HEK293T (cell line): ENCODE results near the gene ACADS.

Source experiments
- CTCF ChIA-PET: fragments of 350-600 bp; formaldehyde crosslinking; extraction: SDS; loops from one replicate; lab custom pipeline; 2021; ENCODE audit warnings: antibody characterized with exemption, inconsistent platforms; lab: Yijun Ruan, JAX
- POLR2A ChIA-PET: fragments of 350-600 bp; formaldehyde crosslinking; extraction: SDS; loops from one replicate; lab custom pipeline; 2020; ENCODE audit warnings: antibody characterized with exemption, inconsistent platforms; lab: Yijun Ruan, JAX
- DNase-seq: peaks from one replicate; pipeline ENCODE4 v3.0.0; 2012; ENCODE audit warnings: mixed read lengths; ENCODE audit errors: extremely low spot score
- ARNT ChIP-seq: fragments of 450-650 bp; IDR thresholded peaks from 2 replicates; pipeline ENCODE4 v1.6.1; 2017; ENCODE audit warnings: mild to moderate bottlenecking
- BHLHE40 ChIP-seq: fragments of 450-650 bp; IDR thresholded peaks from 2 replicates; pipeline ENCODE4 v1.6.1; 2016; ENCODE audit warnings: mild to moderate bottlenecking, moderate library complexity, borderline replicate concordance
- CTBP1 ChIP-seq: fragments of 450-650 bp; IDR thresholded peaks from 2 replicates; pipeline ENCODE4 v1.6.1; 2016; ENCODE audit warnings: borderline replicate concordance
- ELF4 ChIP-seq: fragments of 450-650 bp; IDR thresholded peaks from 2 replicates; pipeline ENCODE4 v1.6.1; 2017; ENCODE audit warnings: antibody characterized with exemption
- FOXA1 ChIP-seq: fragments of 450-650 bp; IDR thresholded peaks from 2 replicates; pipeline ENCODE4 v1.6.1; 2016; ENCODE audit warnings: mild to moderate bottlenecking
- FOXK2 ChIP-seq: fragments of 450-650 bp; IDR thresholded peaks from 2 replicates; pipeline ENCODE4 v1.6.1; 2016; ENCODE audit warnings: mild to moderate bottlenecking
- FOXM1 ChIP-seq: fragments of 450-650 bp; IDR thresholded peaks from 2 replicates; pipeline ENCODE4 v1.6.1; 2017; ENCODE audit warnings: mild to moderate bottlenecking, borderline replicate concordance
- HDGF ChIP-seq: fragments of 450-650 bp; IDR thresholded peaks from 2 replicates; pipeline ENCODE4 v1.6.1; 2017; ENCODE audit warnings: antibody characterized with exemption, borderline replicate concordance
- L3MBTL2 ChIP-seq: fragments of 450-650 bp; conservative IDR thresholded peaks from 2 replicates; pipeline ENCODE4 v1.6.1; 2016; ENCODE audit warnings: mild to moderate bottlenecking
- LEF1 ChIP-seq: fragments of 450-650 bp; IDR thresholded peaks from 2 replicates; pipeline ENCODE4 v1.6.1; 2017; ENCODE audit warnings: mild to moderate bottlenecking, borderline replicate concordance
- NFRKB ChIP-seq: fragments of 450-650 bp; IDR thresholded peaks from 2 replicates; pipeline ENCODE4 v1.6.1; 2016; ENCODE audit warnings: mild to moderate bottlenecking, moderate library complexity
- SP1 ChIP-seq: fragments of 450-650 bp; IDR thresholded peaks from 2 replicates; pipeline ENCODE4 v1.6.1; 2017
- SUZ12 ChIP-seq: fragments of 450-650 bp; IDR thresholded peaks from 2 replicates; pipeline ENCODE4 v1.6.1; 2016; ENCODE audit warnings: mild to moderate bottlenecking
- TARDBP ChIP-seq: fragments of 450-650 bp; IDR thresholded peaks from 2 replicates; pipeline ENCODE4 v1.6.1; 2016
- ZNF384 ChIP-seq: fragments of 450-650 bp; IDR thresholded peaks from 2 replicates; pipeline ENCODE4 v1.6.1; 2016
- TF ChIP-seq, protein P1 (sequence below): fragments of 450-650 bp; IDR thresholded peaks from 2 replicates; pipeline ENCODE4 v1.6.1; 2016

Gene ACADS, protein sequence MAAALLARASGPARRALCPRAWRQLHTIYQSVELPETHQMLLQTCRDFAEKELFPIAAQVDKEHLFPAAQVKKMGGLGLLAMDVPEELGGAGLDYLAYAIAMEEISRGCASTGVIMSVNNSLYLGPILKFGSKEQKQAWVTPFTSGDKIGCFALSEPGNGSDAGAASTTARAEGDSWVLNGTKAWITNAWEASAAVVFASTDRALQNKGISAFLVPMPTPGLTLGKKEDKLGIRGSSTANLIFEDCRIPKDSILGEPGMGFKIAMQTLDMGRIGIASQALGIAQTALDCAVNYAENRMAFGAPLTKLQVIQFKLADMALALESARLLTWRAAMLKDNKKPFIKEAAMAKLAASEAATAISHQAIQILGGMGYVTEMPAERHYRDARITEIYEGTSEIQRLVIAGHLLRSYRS

GRCh38 chr12:120725659-120726509 lies at the start of gene ACADS:
TSS of gene ACADS (plus strand) at chr12:120725826. CDS start at chr12:120725886, 60 bp downstream.
- DNase-seq = peak; percentile 99
- TF ChIP-seq FOXM1 (no peak), SUZ12 (no peak), ZNF384 (no peak), NFRKB (no peak), FOXK2 (no peak), CTBP1 (no peak), ELF4 (no peak), TARDBP (no peak), HDGF (no peak), LEF1 (no peak), L3MBTL2 (no peak), SP1 (no peak)
- TF ChIP-seq, protein P1, sequence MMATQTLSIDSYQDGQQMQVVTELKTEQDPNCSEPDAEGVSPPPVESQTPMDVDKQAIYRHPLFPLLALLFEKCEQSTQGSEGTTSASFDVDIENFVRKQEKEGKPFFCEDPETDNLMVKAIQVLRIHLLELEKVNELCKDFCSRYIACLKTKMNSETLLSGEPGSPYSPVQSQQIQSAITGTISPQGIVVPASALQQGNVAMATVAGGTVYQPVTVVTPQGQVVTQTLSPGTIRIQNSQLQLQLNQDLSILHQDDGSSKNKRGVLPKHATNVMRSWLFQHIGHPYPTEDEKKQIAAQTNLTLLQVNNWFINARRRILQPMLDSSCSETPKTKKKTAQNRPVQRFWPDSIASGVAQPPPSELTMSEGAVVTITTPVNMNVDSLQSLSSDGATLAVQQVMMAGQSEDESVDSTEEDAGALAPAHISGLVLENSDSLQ = no peak
- ChIA-PET POLR2A (interaction anchor here (0.6 to 0.9 kb wide), 5 partner anchors 12 to 525 kb away, joined by 3 to 4 read pairs (median 3); partner anchors contain the start of gene UNC119B), CTCF (interaction anchor here (1.0 kb wide), 1 partner anchor 77 kb away, joined by 5 read pairs; no protein-coding TSS in a partner anchor)

DNA sequence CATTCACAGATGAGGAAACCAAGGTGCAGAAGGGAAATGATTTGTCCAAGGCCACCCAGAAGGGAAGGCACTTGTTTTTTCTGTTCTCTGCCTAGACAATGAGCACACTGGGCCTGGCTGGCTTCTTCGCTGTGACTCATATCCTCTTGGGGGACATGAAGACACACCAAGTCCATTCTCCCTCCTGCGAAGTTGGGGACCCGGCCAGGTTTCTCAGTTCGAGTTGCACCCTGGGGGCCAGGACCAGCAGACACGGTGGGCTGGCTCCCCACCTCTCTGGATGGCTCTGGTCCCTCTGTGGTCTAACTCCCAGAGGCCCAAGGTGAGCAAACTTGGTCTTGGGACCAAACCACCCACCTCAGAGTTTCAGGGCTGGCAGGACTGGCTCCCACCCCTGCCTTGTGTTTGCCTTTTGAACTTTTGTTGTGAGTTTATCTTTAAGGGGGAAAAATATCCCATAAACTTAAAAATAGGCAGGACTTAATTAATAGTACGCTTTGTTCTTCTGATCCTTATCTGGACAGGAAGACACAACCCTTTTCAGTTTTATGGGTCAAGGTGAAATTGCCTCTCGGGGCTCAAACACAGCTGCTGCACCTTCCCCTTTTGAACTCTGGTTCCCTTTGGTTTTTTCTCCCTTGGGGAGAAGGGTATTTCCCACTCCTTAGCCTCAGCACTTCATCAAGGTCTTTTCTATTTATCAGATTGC lies 47.7 kb upstream of the ACADS start:
- no peak for DNase-seq
- ChIA-PET POLR2A (interaction anchor here (0.6 kb wide), 1 partner anchor 314 kb away, joined by 3 read pairs; no protein-coding TSS in a partner anchor), CTCF (no interaction called here)
- TF ChIP-seq NFRKB (no peak), ZNF384 (no peak)

GRCh38 chr12:120678572-120678971 lies 47.1 kb upstream of the ACADS start:
- ChIA-PET CTCF (no interaction called here), POLR2A (no interaction called here)
- no peak for TF ChIP-seq L3MBTL2
- no peak for DNase-seq

- DNase-seq = no peak
- POLR2A ChIA-PET = no interaction called here
- TF ChIP-seq FOXM1 (no peak), CTBP1 (no peak), ELF4 (no peak), ARNT (no peak), L3MBTL2 (no peak)
- CTCF ChIA-PET = no interaction called here
These were observed 45.4 kb upstream of the ACADS start for GRCh38 chr12:120680165-120680738.

DNA sequence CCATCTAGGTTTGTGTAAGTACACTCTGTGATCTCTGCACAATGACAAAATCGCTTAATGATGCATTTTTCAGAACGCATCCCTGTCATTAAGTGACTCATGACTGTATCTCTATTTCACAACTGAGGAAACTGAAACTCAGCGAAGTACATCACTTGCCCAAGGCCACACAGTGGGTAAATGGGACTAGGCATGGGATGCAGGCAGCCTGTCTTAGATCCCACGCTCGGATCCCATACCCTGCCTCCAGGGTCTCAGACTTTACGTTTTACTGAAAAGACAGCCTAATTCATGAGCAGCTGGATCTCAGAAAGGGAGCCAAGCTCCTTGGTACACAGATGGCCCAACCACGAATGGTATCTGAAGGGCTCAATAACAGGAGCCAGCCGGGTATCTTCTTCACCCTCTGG lies 41.1 kb upstream of the ACADS start:
- ChIA-PET CTCF (no interaction called here), POLR2A (no interaction called here)
- no peak for DNase-seq
- TF ChIP-seq ZNF384 = no peak
- TF ChIP-seq FOXA1 = no peak
- no peak for TF ChIP-seq LEF1
- TF ChIP-seq, protein P1 = no peak
- no peak for TF ChIP-seq HDGF
- TF ChIP-seq ELF4 = no peak
- no peak for TF ChIP-seq SUZ12
- no peak for TF ChIP-seq L3MBTL2
- no peak for TF ChIP-seq NFRKB
- TF ChIP-seq ARNT = no peak
- TF ChIP-seq FOXK2 = no peak
- no peak for TF ChIP-seq FOXM1
- TF ChIP-seq TARDBP = no peak
- no peak for TF ChIP-seq CTBP1
- no peak for TF ChIP-seq SP1
- no peak for TF ChIP-seq BHLHE40

- TF ChIP-seq FOXA1 (no peak), SP1 (no peak)
- ChIA-PET CTCF (interaction anchor here (0.7 to 1.2 kb wide), 2 partner anchors 15 to 1524 kb away, joined by 3 read pairs; no protein-coding TSS in a partner anchor), POLR2A (interaction anchor here (1.5 kb wide), 1 partner anchor 25 kb away, joined by 4 read pairs; the partner anchor contains the start of gene UNC119B)
- DNase-seq = no peak
These were observed 40.1 kb upstream of the ACADS start for GRCh38 chr12:120685522-120685921.
